Common myeloid progenitor, CD34-positive (primary cell): ENCODE data around the gene RBP3.

ENCODE experiments used
- CTCF ChIA-PET: fragments of 350-600 bp; sonication (Branson Sonifier 250); formaldehyde crosslinking; loops from one replicate; lab custom pipeline; 2021; ENCODE audit warnings: antibody characterized with exemption; lab: Charles Lee
- POLR2A ChIA-PET: fragments of 350-600 bp; sonication (Branson Sonifier 250); formaldehyde crosslinking; loops from one replicate; lab custom pipeline; 2021; ENCODE audit warnings: antibody characterized with exemption; lab: Charles Lee
- DNase-seq, 3 donors: peaks; one replicate each; pipeline versions ENCODE4 v3.0.0 to v3.0.0-alpha.2; 2013
- H3K27ac ChIP-seq, 2 experiments: 1 replicate in 1 of 2; 2 replicates in 1 of 2; pipeline ENCODE4 v1.7.0; 2013; ENCODE audit warnings: inconsistent platforms in 2 of 2, low read length in 2 of 2, mild to moderate bottlenecking in 2 of 2, low read depth in 1 of 2, moderate library complexity in 1 of 2; ENCODE audit not compliant: severe bottlenecking in 2 of 2, insufficient read depth in 1 of 2, poor library complexity in 1 of 2
- H3K27me3 ChIP-seq, 5 experiments: replicated peaks in 2 of 5; 1 replicate in 3 of 5; 2 replicates in 2 of 5; pipeline versions ENCODE4 v1.6.1 to v1.7.0; 2013; ENCODE audit warnings: low read length in 4 of 5, mild to moderate bottlenecking in 2 of 5, moderate library complexity in 2 of 5, inconsistent platforms in 1 of 5; ENCODE audit not compliant: insufficient read depth in 5 of 5, control insufficient read depth in 4 of 5
- H3K36me3 ChIP-seq, 4 experiments: 1 replicate in 2 of 4; 2 replicates in 2 of 4; pipeline versions ENCODE4 v1.6.1 to v1.7.0; 2013; ENCODE audit warnings: low read length in 3 of 4, control low read depth in 1 of 4, mild to moderate bottlenecking in 1 of 4; ENCODE audit not compliant: control insufficient read depth in 4 of 4, insufficient read depth in 4 of 4
- H3K4me1 ChIP-seq, 4 experiments: 1 replicate in 3 of 4; 2 replicates in 1 of 4; pipeline versions ENCODE4 v1.6.1 to v1.7.1; 2013; ENCODE audit warnings: low read length in 3 of 4, mild to moderate bottlenecking in 3 of 4, control low read depth in 1 of 4, inconsistent platforms in 1 of 4, moderate library complexity in 1 of 4; ENCODE audit not compliant: control insufficient read depth in 4 of 4, insufficient read depth in 4 of 4; ENCODE audit errors: control extremely low read depth in 1 of 4
- H3K4me3 ChIP-seq, 7 experiments: 1 replicate in 4 of 7; 2 replicates in 3 of 7; pipeline versions ENCODE4 v1.5.1 to v1.7.0; 2013; ENCODE audit warnings: mild to moderate bottlenecking in 7 of 7, low read length in 6 of 7, moderate library complexity in 6 of 7, inconsistent platforms in 2 of 7, low read depth in 2 of 7, control low read depth in 1 of 7; ENCODE audit not compliant: insufficient read depth in 4 of 7, control insufficient read depth in 1 of 7; ENCODE audit errors: extremely low read depth in 1 of 7
- H3K9me3 ChIP-seq, 5 experiments: 1 replicate in 4 of 5; 2 replicates in 1 of 5; pipeline versions ENCODE4 v1.6.1 to v1.7.1; 2013; ENCODE audit warnings: low read length in 4 of 5, mild to moderate bottlenecking in 2 of 5, inconsistent platforms in 1 of 5, low read depth in 1 of 5, moderate library complexity in 1 of 5; ENCODE audit not compliant: control insufficient read depth in 4 of 5, insufficient read depth in 2 of 5; ENCODE audit errors: control extremely low read depth in 1 of 5
- WGBS: methylation state at CpG from one replicate; pipeline ENCODE4 v1.1.5; 2013; ENCODE audit not compliant: insufficient coverage; 5-methylcytosine and 5-hydroxymethylcytosine counted together

The RBP3 gene

DNA sequence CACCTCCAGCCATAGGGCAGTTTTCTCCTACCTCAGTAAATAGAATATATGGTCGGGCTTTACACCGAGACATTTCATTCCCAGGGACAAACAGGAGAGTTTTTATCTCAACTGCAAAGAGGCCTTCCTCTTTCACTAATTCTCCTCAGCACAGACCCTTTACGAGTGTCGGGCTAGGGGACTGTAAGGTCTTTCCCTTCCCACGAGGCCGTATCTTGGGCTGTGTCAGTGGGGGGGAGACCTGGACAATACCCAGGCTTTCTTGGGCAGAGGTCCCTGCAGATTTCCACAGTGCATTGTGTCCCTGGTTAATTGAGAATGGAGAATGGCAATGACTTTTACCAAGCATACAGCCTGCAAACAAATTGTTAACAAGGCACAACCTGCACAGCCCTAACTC, 49.1 kb downstream of the RBP3 start:
- peaks cover 0 to 7% (median 0%) of the 10 kb centered on the region in 5 experiments for H3K9me3 ChIP-seq
- H3K36me3 ChIP-seq = no peaks in the 10 kb centered on the region
- peaks cover 0 to 2% (median 0%) of the 10 kb centered on the region in 5 experiments for H3K27me3 ChIP-seq
- H3K4me1 ChIP-seq = no peaks in the 10 kb centered on the region
- ChIA-PET CTCF (no interaction called here), POLR2A (no interaction called here)
- H3K4me3 ChIP-seq = no peak overlapping the region
- no peak overlapping the region for H3K27ac ChIP-seq
- WGBS = 92% methylated on average over 6 of the region's 6 CpGs
- no peak for DNase-seq

DNA sequence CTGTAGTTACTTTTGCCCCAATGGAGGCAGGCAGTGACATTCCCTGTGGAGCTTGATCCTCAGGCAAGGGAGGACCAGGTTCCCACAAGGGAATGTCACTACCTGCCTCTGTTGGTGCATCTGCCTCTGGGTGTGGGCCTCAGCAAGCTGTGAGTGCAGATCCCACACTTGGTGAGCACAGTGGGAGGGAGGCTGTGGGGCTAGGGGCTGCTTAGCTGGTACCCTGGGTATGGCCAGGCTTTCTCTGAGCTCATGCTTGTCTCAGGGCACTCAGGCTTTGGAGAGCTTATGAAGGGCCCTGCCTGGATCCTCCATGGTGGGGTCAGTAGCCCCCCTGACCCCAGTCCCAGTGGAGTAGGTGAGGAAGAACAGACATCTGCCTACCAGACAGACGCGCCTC, 52.1 kb downstream of the RBP3 start:
- DNase-seq = no peak
- peaks cover 0 to 7% (median 0%) of the 10 kb centered on the region in 5 experiments for H3K9me3 ChIP-seq
- H3K36me3 ChIP-seq = no peaks in the 10 kb centered on the region
- WGBS = 100% methylated on average over 2 of the region's 2 CpGs
- POLR2A ChIA-PET = no interaction called here
- no peaks in the 10 kb centered on the region for H3K4me1 ChIP-seq
- H3K27ac ChIP-seq = no peak overlapping the region
- no peak overlapping the region for H3K4me3 ChIP-seq
- CTCF ChIA-PET = no interaction called here
- peaks cover 0 to 2% (median 0%) of the 10 kb centered on the region in 5 experiments for H3K27me3 ChIP-seq

DNA sequence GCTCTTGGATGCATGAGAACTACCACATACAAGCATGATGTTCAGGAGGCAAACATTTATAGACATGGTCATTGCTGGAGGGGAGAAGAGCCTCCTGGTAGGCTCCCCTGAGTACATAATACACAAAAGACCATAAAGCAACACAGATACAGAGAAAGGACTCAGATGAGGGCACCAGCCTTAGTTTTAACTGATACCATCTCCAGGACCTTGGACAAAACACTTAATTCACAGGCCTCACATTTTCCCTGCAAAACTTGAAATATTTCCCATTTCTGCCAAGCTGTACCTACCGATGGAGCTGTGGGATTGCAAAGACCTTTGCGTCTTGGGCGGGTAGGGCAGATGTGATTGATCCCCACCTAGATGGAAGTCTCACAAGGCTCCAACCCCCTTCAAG, 52.6 kb downstream of the RBP3 start:
- Histone ChIP-seq H3K4me3 (no peak overlapping the region), H3K4me1 (no peaks in the 10 kb centered on the region), H3K9me3 (peaks cover 0 to 7% (median 0%) of the 10 kb centered on the region in 5 experiments), H3K36me3 (no peaks in the 10 kb centered on the region), H3K27me3 (peaks cover 0 to 2% (median 0%) of the 10 kb centered on the region in 5 experiments), H3K27ac (no peak overlapping the region)
- WGBS = 97% methylated on average over 3 of the region's 3 CpGs
- ChIA-PET CTCF (no interaction called here), POLR2A (no interaction called here)
- DNase-seq = no peak

DNA sequence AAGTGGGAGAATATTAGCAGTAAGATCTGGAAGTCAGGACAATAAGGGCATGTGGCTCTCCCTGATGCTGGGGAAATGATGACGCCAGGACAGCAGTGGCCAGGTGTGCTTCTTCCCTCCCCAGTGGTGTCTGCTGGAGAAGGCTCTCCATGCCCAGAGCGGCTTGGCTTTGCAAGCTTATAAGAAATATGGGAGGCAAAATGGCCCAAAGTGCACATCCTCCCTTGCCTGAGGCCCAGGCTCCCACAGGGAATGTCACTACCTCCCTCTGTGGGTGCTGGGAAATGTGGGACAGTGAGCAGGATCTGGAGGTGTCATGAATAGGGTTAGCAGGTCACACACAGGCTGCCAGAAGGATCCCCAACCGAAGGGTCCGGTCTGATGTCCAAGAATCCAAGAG, 53.0 kb downstream of the RBP3 start:
- ChIA-PET CTCF (no interaction called here), POLR2A (no interaction called here)
- Histone ChIP-seq H3K4me1 (no peaks in the 10 kb centered on the region), H3K27me3 (peaks cover 0 to 2% (median 0%) of the 10 kb centered on the region in 5 experiments), H3K9me3 (peaks cover 0 to 7% (median 0%) of the 10 kb centered on the region in 5 experiments), H3K4me3 (no peak overlapping the region), H3K36me3 (no peaks in the 10 kb centered on the region), H3K27ac (no peak overlapping the region)
- no peak for DNase-seq
- WGBS = 100% methylated on average over 3 of the region's 4 CpGs

DNA sequence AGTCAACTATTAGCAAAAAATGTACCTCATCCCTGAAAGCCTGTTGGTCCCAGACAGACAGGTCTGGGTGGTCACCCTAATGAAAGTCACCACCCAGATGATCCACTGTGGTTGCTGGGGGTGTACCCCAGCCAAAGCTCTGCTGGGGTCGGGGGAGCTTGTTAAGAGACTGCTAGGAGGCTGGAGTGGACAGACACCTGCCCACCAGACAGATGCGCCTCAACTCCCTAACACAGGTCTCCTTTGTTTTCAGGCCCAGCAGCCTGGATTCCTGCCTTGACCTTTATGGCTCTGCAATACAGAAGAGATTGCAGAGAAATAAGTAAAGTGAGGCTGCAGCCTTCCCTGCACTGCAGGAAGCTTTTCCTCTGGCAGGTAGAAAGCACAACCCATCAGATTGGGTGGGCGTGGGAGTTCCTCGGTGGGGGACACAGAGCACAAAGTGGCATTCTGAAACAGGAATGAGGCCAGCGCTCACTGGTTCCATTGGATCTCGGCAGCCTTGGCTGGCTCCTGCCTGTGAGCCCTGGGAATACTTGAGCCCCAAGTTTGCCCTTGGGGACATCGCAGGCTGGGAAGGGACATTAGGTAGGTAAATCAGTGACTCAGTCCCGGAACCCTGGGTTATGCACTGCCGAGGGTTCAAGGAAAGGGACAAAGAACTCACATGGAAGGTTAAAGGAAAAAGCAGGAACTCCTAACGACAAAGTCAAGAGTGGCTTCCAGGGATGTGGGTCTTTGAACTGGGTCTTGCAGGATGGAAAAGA, 53.9 kb downstream of the RBP3 start:
- Histone ChIP-seq H3K4me1 (no peaks in the 10 kb centered on the region), H3K9me3 (peaks cover 0 to 7% (median 0%) of the 10 kb centered on the region in 5 experiments), H3K36me3 (no peaks in the 10 kb centered on the region), H3K27me3 (peaks cover 0 to 2% (median 0%) of the 10 kb centered on the region in 5 experiments), H3K4me3 (no peak overlapping the region), H3K27ac (no peak overlapping the region)
- DNase-seq = no peak
- ChIA-PET POLR2A (no interaction called here), CTCF (no interaction called here)
- WGBS = 97% methylated on average over 8 of the region's 10 CpGs

DNA sequence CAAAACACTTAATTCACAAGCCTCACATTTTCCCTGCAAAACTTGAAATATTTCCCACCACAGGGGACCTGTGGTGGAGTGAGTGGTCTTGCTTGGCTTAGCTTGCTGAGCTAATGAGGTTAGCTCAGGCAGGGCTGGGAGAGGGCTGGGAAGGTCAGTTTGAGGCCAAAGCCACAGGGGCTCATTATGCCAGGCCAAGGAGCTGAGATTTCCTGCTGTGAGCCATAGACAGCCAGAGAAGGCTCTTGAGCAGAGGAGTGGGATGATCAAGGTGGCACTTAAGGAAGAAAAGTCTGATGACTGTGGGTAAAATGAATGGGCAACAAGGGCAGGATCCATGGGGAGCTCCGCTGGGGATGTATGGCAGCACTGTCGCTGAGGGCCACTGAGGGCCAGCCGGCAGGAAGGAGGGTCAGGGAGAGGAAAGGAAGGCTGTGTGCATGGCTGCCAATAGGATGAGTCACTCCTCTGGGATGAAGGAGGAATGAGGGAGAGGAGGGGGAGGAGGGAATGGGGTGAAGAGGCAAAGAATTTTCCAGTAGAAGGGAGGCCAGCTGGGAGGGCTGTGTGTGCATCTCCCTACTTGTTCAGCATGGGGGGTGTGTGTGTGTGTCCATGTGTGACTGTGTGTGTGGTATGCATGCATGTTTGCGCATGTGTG, 54.6 kb downstream of the RBP3 start:
- ChIA-PET CTCF (no interaction called here), POLR2A (no interaction called here)
- DNase-seq = no peak
- Histone ChIP-seq H3K4me1 (no peaks in the 10 kb centered on the region), H3K4me3 (no peak overlapping the region), H3K27ac (no peak overlapping the region), H3K36me3 (no peaks in the 10 kb centered on the region), H3K27me3 (peaks cover 0 to 2% (median 0%) of the 10 kb centered on the region in 5 experiments), H3K9me3 (peaks cover 0 to 7% (median 0%) of the 10 kb centered on the region in 5 experiments)
- WGBS = 93% methylated on average over 3 of the region's 4 CpGs
